ENCODE data around the gene SLAMF9. TPM values are rescaled to one million over a fixed set of nuclear protein-coding genes. Genes with fewer than 3 reads are reported as not detected.
A peak's percentile ranks its signal among the peaks of the same experiment; 100 is the strongest.

SLAMF9 gene
- total RNA-seq, 4 donors from 2014 or later: not detected

DNA sequence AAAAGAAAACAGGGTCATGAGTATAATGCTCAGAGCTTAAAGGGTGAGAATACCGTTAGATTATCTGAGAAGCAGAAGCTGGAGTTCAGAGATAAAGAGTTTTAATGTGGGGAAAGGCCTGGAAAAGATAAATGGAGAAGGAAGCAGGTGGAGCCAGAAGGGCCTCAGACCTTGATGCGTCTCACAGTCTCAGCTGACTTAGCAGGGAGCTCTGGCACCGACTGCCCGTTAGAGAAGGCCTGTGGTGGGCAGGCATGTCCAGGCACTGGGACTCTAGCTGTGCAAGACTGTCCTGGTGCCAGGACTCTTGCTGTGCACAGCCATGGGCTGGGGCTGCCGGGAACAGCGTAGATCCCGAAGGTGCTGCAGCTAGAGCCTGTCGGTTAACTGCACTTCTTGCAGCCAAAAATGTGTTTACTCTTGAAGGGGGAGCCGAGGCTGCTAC, 3.8 kb upstream of the SLAMF9 start:
- no peak for TF ChIP-seq EP300 (IDR thresholded peaks at IDR 0.05)
- no peak for TF ChIP-seq POLR2A (IDR thresholded peaks at IDR 0.05)
- TF ChIP-seq, protein P1, sequence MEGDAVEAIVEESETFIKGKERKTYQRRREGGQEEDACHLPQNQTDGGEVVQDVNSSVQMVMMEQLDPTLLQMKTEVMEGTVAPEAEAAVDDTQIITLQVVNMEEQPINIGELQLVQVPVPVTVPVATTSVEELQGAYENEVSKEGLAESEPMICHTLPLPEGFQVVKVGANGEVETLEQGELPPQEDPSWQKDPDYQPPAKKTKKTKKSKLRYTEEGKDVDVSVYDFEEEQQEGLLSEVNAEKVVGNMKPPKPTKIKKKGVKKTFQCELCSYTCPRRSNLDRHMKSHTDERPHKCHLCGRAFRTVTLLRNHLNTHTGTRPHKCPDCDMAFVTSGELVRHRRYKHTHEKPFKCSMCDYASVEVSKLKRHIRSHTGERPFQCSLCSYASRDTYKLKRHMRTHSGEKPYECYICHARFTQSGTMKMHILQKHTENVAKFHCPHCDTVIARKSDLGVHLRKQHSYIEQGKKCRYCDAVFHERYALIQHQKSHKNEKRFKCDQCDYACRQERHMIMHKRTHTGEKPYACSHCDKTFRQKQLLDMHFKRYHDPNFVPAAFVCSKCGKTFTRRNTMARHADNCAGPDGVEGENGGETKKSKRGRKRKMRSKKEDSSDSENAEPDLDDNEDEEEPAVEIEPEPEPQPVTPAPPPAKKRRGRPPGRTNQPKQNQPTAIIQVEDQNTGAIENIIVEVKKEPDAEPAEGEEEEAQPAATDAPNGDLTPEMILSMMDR (IDR thresholded peaks at IDR 0.05): no peak
- TF ChIP-seq POLR2AphosphoS5 (IDR thresholded peaks at IDR 0.05): no peak
- peaks cover 3% of the 10 kb centered on the region for H3K27me3 ChIP-seq
- no peaks in the 10 kb centered on the region for H3K9me3 ChIP-seq
- DNase-seq (ENCODE audit: low spot score in 2 of 2): peak in 1 of 2 donors; percentile 43
- no peak overlapping the region for H3K27ac ChIP-seq
- H3K36me3 ChIP-seq: no peaks in the 10 kb centered on the region
- 33% methylated on average over 9 of the region's 9 CpGs for WGBS
- H3K4me3 ChIP-seq: no peak overlapping the region
- H3K4me1 ChIP-seq: peaks cover 34% of the 10 kb centered on the region

DNA sequence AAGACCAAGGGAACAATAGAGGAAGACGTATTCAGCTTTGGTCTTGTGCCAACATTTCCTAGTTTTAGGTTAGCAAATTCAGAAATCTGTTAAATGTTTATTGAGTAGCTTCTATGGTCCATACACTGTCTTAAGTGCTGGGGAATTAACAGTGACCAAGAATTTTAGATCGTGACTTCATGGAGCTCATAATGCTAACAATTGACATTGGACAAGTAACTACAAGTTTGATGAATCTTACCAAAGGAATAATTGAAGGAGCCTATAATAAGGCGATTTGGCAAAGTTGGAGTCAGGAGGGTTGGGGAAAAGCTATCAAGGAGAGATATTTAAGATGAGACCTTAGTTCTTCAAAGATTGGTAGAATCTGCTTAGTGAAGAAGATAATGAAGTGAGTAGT, 1.4 kb upstream of the SLAMF9 start:
- no peak for DNase-seq (ENCODE audit: low spot score in 2 of 2)
- Histone ChIP-seq H3K27me3 (peaks cover 5% of the 10 kb centered on the region), H3K4me1 (peaks cover 12% of the 10 kb centered on the region), H3K9me3 (no peaks in the 10 kb centered on the region), H3K36me3 (no peaks in the 10 kb centered on the region), H3K27ac (no peak overlapping the region), H3K4me3 (no peak overlapping the region)
- WGBS: 39% methylated on average over 3 of the region's 3 CpGs
- TF ChIP-seq POLR2A (IDR thresholded peaks at IDR 0.05): no peak
- no peak for TF ChIP-seq EP300 (IDR thresholded peaks at IDR 0.05)

DNA sequence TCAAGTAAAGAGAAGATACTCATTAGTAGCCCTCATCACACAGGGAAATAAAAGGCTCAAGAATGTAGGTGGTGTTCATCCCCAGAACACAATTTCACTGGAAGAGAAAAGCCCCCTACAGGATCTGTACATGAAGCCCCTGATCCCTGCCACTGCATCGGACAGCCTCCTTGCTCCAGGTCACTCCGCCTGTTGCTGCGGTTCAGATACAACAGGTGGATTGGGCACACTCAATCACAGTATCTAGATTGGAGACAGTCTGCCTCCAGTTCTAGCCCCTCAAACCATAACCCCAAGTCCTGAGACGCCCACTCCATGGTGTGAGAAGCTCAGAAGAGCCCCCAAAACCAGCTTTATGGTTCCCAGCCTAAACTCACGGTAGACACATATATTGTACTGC, 1.1 kb downstream of the SLAMF9 start:
- H3K36me3 ChIP-seq: no peaks in the 10 kb centered on the region
- 98% methylated on average over 4 of the region's 5 CpGs for WGBS
- peak in 1 of 2 donors; percentile 64 for DNase-seq (ENCODE audit: low spot score in 2 of 2)
- H3K4me3 ChIP-seq: no peak overlapping the region
- H3K9me3 ChIP-seq: no peaks in the 10 kb centered on the region
- H3K27me3 ChIP-seq: peaks cover 5% of the 10 kb centered on the region
- TF ChIP-seq, protein P1 (IDR thresholded peaks at IDR 0.05): no peak
- no peak for TF ChIP-seq EP300 (IDR thresholded peaks at IDR 0.05)
- no peak for TF ChIP-seq POLR2A (IDR thresholded peaks at IDR 0.05)
- no peak for TF ChIP-seq POLR2AphosphoS5 (IDR thresholded peaks at IDR 0.05)
- peaks cover 17% of the 10 kb centered on the region for H3K4me1 ChIP-seq
- H3K27ac ChIP-seq: no peak overlapping the region

DNA sequence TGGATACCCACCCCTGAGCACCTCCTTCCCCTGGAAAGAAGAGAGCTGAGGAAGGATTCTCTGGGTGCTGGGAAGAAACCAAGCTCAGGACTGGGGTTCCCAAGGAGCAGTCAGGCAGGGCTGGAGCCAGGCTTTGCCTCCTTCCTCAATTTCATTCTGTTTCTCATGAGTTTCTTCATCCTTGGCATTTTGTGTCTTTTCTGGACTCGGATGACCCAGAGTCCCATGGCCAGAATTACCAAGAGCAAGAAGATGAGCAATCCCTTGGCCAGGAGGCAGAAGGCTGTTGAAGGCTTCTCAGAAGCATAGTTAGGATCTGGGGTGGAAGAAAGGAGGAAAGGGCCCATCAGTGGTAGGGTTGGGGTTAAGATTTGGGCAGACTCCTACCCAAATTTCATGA, 2.5 kb downstream of the SLAMF9 start:
- Histone ChIP-seq H3K27ac (no peak overlapping the region), H3K4me3 (no peak overlapping the region), H3K9me3 (no peaks in the 10 kb centered on the region), H3K27me3 (peaks cover 5% of the 10 kb centered on the region), H3K36me3 (no peaks in the 10 kb centered on the region), H3K4me1 (peaks cover 22% of the 10 kb centered on the region)
- DNase-seq (ENCODE audit: low spot score in 2 of 2): peak in 1 of 2 donors; percentile 45
- TF ChIP-seq, protein P1 (IDR thresholded peaks at IDR 0.05): no peak
- TF ChIP-seq POLR2A (IDR thresholded peaks at IDR 0.05) (no peak), EP300 (IDR thresholded peaks at IDR 0.05) (no peak), POLR2AphosphoS5 (IDR thresholded peaks at IDR 0.05) (no peak)
- 82% methylated on average over 1 of the region's 1 CpG for WGBS

DNA sequence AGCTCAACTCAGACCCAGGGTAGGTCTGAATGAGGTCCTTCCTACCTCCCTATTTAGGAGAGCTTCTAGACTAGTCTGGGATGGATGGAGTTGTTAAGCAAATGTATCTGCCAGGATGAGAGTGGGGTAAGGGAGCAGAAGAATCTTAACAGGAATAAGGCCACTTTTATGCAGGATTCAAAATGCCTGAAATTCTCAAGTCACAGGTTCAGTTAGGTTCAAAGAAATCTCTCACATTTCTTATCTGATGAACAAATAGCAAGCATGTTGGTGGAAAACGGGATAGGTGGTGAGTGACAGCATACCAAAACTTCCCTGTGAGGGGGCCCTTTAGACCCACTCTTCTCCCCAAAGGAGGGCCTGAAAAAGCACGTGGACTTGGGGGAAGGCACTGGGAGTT, 3.0 kb downstream of the SLAMF9 start:
- Histone ChIP-seq H3K27ac (no peak overlapping the region), H3K27me3 (peaks cover 5% of the 10 kb centered on the region), H3K4me3 (no peak overlapping the region), H3K9me3 (no peaks in the 10 kb centered on the region), H3K36me3 (no peaks in the 10 kb centered on the region), H3K4me1 (peaks cover 28% of the 10 kb centered on the region)
- DNase-seq (ENCODE audit: low spot score in 2 of 2): no peak
- WGBS: 72% methylated on average over 2 of the region's 2 CpGs
- TF ChIP-seq POLR2A (IDR thresholded peaks at IDR 0.05) (no peak), POLR2AphosphoS5 (IDR thresholded peaks at IDR 0.05) (no peak), EP300 (IDR thresholded peaks at IDR 0.05) (no peak)
- TF ChIP-seq, protein P1 (IDR thresholded peaks at IDR 0.05): no peak

DNA sequence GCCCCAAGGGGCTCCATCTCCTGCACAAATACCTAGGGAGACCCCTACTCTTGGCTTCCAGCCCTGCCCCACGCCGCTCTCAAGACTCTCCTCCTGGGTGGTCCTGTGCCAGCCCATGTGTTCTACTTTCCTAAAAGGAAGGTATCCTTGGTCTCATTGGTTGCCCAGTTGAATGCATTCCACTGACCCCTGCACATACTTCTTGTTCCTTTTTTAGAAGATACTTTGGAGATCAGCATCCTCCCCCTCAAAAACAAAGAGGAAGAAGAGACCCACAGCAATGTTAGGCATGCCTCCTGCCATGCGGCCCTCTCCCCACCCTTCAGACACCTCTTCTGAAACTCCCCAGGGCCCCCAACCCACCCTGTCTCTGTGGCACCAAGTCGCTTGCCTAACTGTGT, 4.1 kb downstream of the SLAMF9 start:
- no peak overlapping the region for H3K4me3 ChIP-seq
- peak in 1 of 2 donors; percentile 62 for DNase-seq (ENCODE audit: low spot score in 2 of 2)
- no peak overlapping the region for H3K27ac ChIP-seq
- peaks cover 38% of the 10 kb centered on the region for H3K4me1 ChIP-seq
- H3K9me3 ChIP-seq: no peaks in the 10 kb centered on the region
- WGBS: 78% methylated on average over 4 of the region's 4 CpGs
- H3K27me3 ChIP-seq: peaks cover 5% of the 10 kb centered on the region
- H3K36me3 ChIP-seq: no peaks in the 10 kb centered on the region
- TF ChIP-seq POLR2A (IDR thresholded peaks at IDR 0.05) (no peak), EP300 (IDR thresholded peaks at IDR 0.05) (no peak), POLR2AphosphoS5 (IDR thresholded peaks at IDR 0.05) (no peak)
- TF ChIP-seq, protein P1 (IDR thresholded peaks at IDR 0.05): no peak

Measured in suprapubic skin (tissue), 4 donors.